Measurements from ENCODE around the gene CAMKMT.

GRCh38 chr2:44494006-44494405 is 132.3 kb downstream of the CAMKMT start:
- TF ChIP-seq CTCF (conservative IDR thresholded peaks at IDR 0.05) (no peak), ZFX (IDR thresholded peaks at IDR 0.05) (no peak)
